ENCODE data around the gene MTA1.

MTA1 gene

GRCh38 chr14:105460116-105460515 is 40.5 kb downstream of the MTA1 start:
- in situ Hi-C loops (cut with HindIII; ENCODE audit: low sequenced_read_pairs) = no loop called here

- in situ Hi-C loops (cut with HindIII; ENCODE audit: low sequenced_read_pairs) = no loop called here
These were observed 41.0 kb downstream of the MTA1 start for GRCh38 chr14:105460616-105461015.

- in situ Hi-C loops (cut with HindIII; ENCODE audit: low sequenced_read_pairs) = no loop called here
These were observed 42.3 kb downstream of the MTA1 start for GRCh38 chr14:105461903-105462302.

GRCh38 chr14:105464501-105464900 is 44.9 kb downstream of the MTA1 start:
- in situ Hi-C loops (cut with HindIII; ENCODE audit: low sequenced_read_pairs) = no loop called here

DNA sequence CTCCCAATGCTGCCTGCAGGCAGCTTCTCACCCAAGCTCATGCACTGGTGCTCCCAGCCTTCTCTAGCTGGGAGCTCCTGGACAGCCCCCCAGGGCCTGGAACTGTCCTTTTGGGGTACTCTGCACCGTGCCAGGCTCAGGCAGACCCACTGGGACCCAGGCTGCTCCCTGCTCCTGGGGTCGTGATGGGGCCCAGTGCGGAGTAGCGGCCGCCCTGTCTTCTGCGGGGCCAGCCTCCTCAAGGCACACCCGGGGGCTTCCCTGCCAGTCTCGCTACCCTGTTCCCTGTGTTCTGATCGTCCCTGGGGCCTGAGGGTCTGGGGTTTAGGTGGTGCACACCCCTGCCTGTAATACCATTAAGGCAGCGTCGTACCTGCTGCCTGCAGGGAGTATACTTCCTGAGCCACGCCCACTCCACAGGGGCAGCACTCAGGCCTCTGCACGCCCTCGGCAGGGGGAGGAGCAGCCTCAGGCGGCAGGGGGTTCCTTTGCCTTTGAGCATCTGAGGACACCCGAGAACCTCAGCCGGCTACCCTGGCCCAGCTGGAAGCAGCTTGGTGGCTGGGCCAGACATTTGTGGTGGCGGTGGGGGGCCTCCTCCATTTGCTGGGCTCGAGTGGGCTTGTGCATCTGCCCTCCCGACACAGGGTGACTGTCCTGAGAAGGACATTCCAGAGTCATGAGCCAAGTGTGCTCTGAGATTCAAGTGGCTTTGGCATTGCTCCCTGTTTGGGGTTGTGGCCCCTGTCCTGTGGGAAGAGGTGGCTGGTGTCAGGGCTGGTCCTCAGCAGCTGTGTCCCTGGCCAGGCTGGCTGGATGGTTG is 45.8 kb downstream of the MTA1 start:
- in situ Hi-C loops (cut with HindIII; ENCODE audit: low sequenced_read_pairs) = loop anchor here (5.0 kb wide), 2 partner anchors 63 to 108 kb away; no protein-coding TSS in a partner anchor

DNA sequence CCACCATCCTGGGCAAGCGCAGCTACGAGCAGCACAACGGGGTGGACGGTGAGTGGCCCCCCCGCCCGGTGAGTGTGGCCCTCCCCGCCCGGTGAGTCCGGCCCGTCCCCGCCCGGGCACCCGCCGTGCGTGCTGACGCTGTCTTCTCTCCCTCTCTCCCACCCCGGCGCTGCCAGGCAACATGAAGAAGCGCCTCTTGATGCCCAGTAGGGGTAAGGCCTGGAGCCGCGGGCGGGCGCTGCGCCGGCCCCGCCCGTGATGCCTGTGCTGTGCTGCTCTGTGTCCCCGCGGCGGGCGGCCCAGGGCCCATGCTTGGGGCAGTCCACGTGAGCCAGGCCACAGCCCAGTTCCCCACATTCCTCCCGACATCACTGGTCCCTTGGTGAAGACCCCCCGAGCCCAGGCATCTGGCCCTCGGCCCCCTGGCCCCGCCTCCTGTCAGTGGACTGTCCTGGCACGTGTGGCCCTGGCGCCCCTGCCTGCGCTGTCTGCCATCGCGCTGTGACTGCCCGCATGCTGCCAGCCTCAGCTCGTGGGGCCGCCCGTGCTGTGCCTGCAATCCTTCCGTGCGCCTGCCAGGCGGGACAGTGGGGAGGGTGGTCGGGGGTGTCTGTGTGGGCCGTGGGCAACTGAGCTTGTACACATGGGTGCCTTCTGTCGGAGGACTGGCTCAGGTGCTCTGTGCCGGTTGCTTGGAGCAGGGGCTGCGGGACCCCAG is 47.1 kb downstream of the MTA1 start:
- in situ Hi-C loops (cut with HindIII; ENCODE audit: low sequenced_read_pairs) = loop anchor here (5.0 kb wide), 2 partner anchors 64 to 109 kb away; no protein-coding TSS in a partner anchor

GRCh38 chr14:105467249-105467941 is 47.8 kb downstream of the MTA1 start:
- in situ Hi-C loops (cut with HindIII; ENCODE audit: low sequenced_read_pairs) = loop anchor here (5.0 kb wide), 2 partner anchors 65 to 110 kb away; no protein-coding TSS in a partner anchor

GRCh38 chr14:105467942-105468471 is 48.4 kb downstream of the MTA1 start:
- in situ Hi-C loops (cut with HindIII; ENCODE audit: low sequenced_read_pairs) = loop anchor here (5.0 kb wide), 2 partner anchors 66 to 111 kb away; no protein-coding TSS in a partner anchor

- in situ Hi-C loops (cut with HindIII; ENCODE audit: low sequenced_read_pairs) = loop anchor here (5.0 kb wide), 2 partner anchors 66 to 111 kb away; no protein-coding TSS in a partner anchor
These were observed 49.1 kb downstream of the MTA1 start for GRCh38 chr14:105468621-105469241.

GRCh38 chr14:105469456-105470349 is 50.1 kb downstream of the MTA1 start:
- in situ Hi-C loops (cut with HindIII; ENCODE audit: low sequenced_read_pairs) = loop anchor here (5.0 kb wide), 2 partner anchors 67 to 112 kb away; no protein-coding TSS in a partner anchor

GRCh38 chr14:105470350-105471296 is 51.0 kb downstream of the MTA1 start:
- in situ Hi-C loops (cut with HindIII; ENCODE audit: low sequenced_read_pairs) = no loop called here

GRCh38 chr14:105471297-105471821 is 51.7 kb downstream of the MTA1 start:
- in situ Hi-C loops (cut with HindIII; ENCODE audit: low sequenced_read_pairs) = no loop called here

- in situ Hi-C loops (cut with HindIII; ENCODE audit: low sequenced_read_pairs) = no loop called here
These were observed 52.3 kb downstream of the MTA1 start for GRCh38 chr14:105471823-105472485.

- in situ Hi-C loops (cut with HindIII; ENCODE audit: low sequenced_read_pairs) = no loop called here
These were observed 52.9 kb downstream of the MTA1 start for GRCh38 chr14:105472486-105472991.

- in situ Hi-C loops (cut with HindIII; ENCODE audit: low sequenced_read_pairs) = no loop called here
These were observed 53.5 kb downstream of the MTA1 start for GRCh38 chr14:105473033-105473676.

GRCh38 chr14:105473677-105474482 is 54.3 kb downstream of the MTA1 start:
- in situ Hi-C loops (cut with HindIII; ENCODE audit: low sequenced_read_pairs) = no loop called here
